Left forelimb (tissue), 1 donor: ENCODE results near the gene ARID3B.
"Not testable (repeated sequence)": the region's sequence is repeated elsewhere in the genome, so short reads cannot be mapped to it uniquely, and the experiment has no call there.

ENCODE experiments used
- DNase-seq: peaks from one replicate; pipeline ENCODE4 v3.0.0-alpha.2; 2018; ENCODE audit warnings: low spot score

The ARID3B gene

GRCh38 chr15:74621546-74621920 lies 80.5 kb downstream of the ARID3B start:
- DNase-seq = no peak

GRCh38 chr15:74621936-74622335 lies 80.9 kb downstream of the ARID3B start:
- DNase-seq = no peak

- DNase-seq = no peak
Measured at GRCh38 chr15:74622758-74623157, 81.7 kb downstream of the ARID3B start.

- no peak for DNase-seq
Measured at GRCh38 chr15:74624020-74624602, 83.1 kb downstream of the ARID3B start.

- DNase-seq = no peak
Measured at GRCh38 chr15:74625693-74626092, 84.7 kb downstream of the ARID3B start.

- DNase-seq = no peak
Measured at GRCh38 chr15:74626336-74626735, 85.3 kb downstream of the ARID3B start.

GRCh38 chr15:74626752-74627692 lies 86.0 kb downstream of the ARID3B start:
- DNase-seq = no peak

GRCh38 chr15:74627766-74628165 lies 86.7 kb downstream of the ARID3B start:
- no peak for DNase-seq

GRCh38 chr15:74628199-74628598 lies 87.2 kb downstream of the ARID3B start:
- DNase-seq = no peak

GRCh38 chr15:74628949-74629348 lies 87.9 kb downstream of the ARID3B start:
- no peak for DNase-seq

GRCh38 chr15:74629696-74630095 lies 88.7 kb downstream of the ARID3B start:
- not testable (repeated sequence) for DNase-seq

GRCh38 chr15:74630284-74631086 lies 89.5 kb downstream of the ARID3B start:
- DNase-seq = no peak

- no peak for DNase-seq
Measured at GRCh38 chr15:74631087-74631385, 90.0 kb downstream of the ARID3B start.

- DNase-seq = no peak
Measured at GRCh38 chr15:74631408-74631807, 90.4 kb downstream of the ARID3B start.

GRCh38 chr15:74631935-74632560 lies 91.0 kb downstream of the ARID3B start:
- DNase-seq = no peak

GRCh38 chr15:74632601-74633000 lies 91.6 kb downstream of the ARID3B start:
- DNase-seq = no peak

GRCh38 chr15:74633781-74634180 lies 92.8 kb downstream of the ARID3B start:
- no peak for DNase-seq

GRCh38 chr15:74635228-74635627 lies 94.2 kb downstream of the ARID3B start:
- DNase-seq = no peak

- no peak for DNase-seq
Measured at GRCh38 chr15:74636984-74637383, 96.0 kb downstream of the ARID3B start.

- DNase-seq = no peak
Measured at GRCh38 chr15:74641151-74641550, 100.1 kb downstream of the ARID3B start.

GRCh38 chr15:74642348-74642733 lies 101.3 kb downstream of the ARID3B start:
- DNase-seq = no peak
